AG09319 (cell line): Measurements from ENCODE around the gene PAIP2B.
"Not testable (repeated sequence)": the region's sequence is repeated elsewhere in the genome, so short reads cannot be mapped to it uniquely, and the experiment has no call there.

ENCODE experiments used
- DNase-seq: peaks from one replicate; pipeline ENCODE4 v3.0.0-alpha.2; 2010; ENCODE audit warnings: low read depth; ENCODE audit errors: extremely low read depth
- TF ChIP-seq, protein P1 (sequence below): IDR thresholded peaks from 2 replicates; pipeline ENCODE4 v1.5.1; 2011; ENCODE audit warnings: low read depth, mild to moderate bottlenecking, inconsistent platforms, low read length, moderate library complexity

Gene PAIP2B

DNA sequence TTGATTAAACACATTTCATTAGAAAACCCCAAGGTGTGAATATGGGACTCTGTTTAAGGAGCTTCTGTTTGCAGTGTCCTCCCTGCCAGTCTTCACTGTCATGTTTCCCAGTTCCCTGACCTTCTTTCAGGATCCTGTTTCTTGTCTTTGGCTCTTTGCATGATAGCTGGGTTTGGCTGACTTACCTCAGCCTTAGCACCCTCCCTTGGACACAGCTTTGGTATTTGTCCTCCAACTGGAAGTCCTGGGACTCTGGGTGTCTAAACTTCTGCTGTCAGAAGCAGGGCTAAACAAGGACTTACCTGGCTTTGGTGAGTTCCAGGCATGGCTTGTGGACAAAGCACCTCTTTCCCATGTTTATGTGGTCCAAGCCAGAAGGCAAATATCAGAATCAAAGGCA, 11.2 kb upstream of the PAIP2B start:
- DNase-seq = no peak
- TF ChIP-seq, protein P1, sequence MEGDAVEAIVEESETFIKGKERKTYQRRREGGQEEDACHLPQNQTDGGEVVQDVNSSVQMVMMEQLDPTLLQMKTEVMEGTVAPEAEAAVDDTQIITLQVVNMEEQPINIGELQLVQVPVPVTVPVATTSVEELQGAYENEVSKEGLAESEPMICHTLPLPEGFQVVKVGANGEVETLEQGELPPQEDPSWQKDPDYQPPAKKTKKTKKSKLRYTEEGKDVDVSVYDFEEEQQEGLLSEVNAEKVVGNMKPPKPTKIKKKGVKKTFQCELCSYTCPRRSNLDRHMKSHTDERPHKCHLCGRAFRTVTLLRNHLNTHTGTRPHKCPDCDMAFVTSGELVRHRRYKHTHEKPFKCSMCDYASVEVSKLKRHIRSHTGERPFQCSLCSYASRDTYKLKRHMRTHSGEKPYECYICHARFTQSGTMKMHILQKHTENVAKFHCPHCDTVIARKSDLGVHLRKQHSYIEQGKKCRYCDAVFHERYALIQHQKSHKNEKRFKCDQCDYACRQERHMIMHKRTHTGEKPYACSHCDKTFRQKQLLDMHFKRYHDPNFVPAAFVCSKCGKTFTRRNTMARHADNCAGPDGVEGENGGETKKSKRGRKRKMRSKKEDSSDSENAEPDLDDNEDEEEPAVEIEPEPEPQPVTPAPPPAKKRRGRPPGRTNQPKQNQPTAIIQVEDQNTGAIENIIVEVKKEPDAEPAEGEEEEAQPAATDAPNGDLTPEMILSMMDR = no peak

DNA sequence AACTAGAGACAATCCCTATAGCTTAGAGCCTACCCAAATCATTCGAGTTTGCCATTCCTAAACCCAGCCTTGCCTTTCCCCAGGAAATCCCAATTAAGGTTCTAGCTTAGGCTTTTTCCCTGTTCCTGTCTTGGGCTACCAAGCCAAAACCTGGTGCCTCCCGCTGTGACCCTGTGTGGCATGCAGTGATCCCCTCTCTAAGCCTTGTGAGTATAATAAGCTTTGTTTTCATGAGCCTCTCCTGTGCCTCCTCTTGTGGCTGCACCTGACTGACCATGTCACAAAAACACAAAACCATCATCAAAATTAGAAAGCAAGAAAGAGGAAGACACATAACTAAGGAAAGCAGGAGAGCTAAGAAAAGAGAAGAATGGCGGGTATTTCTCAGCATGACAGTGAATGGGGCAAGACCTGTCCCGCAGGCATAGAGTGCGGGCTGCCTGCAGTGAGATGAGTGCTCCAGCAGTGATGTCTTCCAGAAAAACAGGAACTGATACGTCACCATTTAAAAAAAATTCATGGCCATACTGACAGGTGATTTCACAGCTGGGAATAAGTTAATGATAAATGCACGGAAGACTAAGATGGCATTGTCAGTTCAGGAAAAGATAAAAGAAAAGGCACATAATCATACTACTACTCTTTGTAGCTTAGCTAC, 9.2 kb upstream of the PAIP2B start:
- DNase-seq = no peak
- TF ChIP-seq, protein P1 = no peak

DNA sequence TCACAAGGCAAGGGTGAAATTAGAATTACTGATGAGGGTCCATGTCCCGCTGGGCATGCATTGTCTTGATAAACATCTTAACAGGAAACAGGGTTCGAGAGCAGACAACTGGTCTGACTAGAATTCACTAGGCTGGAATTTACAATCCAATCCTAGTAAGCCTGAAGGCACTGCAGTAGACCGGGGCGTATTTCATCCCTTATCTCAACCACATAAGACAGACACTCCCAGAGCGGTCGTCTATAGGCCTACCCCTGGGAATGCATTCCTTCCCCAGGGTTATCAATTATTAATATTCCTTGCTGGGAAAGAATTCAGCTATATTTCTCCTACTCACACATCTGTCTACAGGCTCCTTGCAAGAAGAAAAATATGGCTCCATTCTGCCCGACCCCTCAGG, 6.2 kb upstream of the PAIP2B start:
- not testable (repeated sequence) for DNase-seq

DNA sequence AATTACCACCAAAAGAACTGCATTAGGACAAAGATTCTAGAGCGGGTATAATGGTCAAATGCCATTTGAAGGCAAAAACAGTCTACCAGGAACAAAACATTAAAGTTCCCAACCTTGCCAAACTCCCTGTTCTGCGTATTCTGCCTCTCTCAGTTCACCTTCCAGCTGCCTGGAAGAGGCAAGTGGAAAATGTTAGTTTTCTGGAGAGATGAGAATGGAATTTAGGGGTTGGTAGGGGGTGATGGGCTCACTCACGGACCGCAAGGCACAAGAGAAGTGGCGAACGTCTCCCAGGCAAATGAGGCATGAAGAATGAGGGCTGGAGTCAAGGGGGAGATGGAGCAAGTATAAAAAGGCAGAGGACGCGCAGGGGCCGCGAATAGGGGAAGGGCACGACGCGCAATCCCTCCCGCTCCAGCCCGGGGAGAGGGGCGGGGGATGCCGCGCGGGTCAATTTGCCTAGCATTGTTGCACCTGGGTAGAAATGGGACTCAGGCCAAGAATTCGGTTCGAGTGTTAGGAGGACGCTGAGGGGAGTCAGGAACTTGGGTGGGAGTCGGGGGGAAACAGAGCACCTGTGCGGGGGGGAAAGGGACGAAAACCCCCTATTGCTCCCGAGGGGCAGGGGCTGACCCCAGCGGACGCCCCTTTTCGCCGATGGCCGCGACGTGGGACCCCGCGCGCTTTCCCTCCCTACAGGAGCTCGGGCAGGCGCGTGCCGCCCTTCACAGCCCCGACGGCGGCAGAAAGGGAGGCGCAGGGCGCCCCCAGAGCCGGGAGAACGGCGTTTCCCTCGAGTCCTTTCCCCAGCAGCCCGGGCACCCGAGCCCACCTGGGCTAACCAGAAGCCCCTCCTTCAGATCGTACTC, 573 bp downstream of the PAIP2B start:
- DNase-seq = no peak
- TF ChIP-seq, protein P1 = no peak

DNA sequence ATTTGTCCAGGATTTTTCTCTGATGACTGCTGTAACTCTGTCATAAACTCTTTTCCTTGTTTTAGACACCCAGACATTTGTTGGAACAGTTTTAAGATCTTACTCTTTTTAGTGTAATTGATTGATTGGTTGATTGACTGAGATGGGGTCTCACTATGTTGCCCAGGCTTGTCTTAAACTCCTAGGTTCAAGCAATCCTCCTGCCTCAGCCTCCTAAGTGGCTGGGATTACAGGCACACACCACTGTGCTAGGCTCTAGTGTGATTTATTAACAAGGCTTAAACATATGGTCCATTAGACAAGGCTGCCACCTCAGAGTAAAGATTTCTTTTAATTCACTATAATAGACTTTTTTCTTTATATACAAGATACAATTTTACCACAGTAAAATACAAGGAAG, 2.0 kb downstream of the PAIP2B start:
- DNase-seq = no peak
- TF ChIP-seq, protein P1 = no peak

DNA sequence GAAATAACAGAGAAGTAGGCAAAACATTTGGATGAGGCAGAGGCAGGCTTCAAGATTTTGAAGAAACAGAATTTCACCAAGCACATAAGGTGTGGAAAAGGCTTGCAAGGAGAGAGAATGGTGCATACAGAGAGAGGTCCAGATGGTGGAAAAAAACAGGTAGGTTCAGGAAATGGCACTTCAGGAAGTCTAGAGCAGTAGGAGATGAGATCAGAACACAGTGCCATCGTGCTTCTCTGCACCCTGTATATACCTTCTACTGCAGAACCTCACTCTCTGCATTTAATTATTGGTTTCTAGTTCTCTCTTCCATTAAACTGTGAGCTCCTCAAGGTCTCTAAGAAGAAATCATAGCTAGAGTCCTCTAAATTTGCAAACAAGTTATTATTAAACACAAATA, 2.4 kb downstream of the PAIP2B start:
- DNase-seq = no peak
- TF ChIP-seq, protein P1 = no peak

DNA sequence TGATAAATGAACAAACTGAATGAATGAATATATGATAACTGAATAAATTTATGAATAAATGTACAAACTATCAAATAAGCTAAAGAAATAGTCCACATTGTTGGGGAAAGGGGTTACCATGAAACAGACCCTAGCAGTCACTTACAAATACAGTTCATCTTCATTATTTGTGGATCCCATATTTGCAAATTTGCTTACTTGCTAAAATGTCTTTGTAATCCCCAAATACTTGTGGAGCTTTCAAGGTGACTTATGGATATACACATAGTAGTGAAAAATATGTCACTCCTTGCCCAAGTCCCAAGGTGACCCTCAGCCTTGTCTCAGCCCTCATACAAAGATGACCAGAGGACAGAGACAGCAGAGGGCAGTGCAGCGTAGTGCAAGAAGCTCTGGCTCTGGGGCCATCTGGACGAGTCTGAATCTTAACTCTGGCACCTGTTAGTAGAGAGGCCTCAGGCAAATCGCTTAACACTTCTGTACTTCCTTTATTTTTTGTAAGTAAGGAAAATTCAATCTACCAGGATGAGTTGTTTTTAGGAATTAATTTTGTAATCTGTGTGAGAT, 3.1 kb downstream of the PAIP2B start:
- peak; percentile 2 for DNase-seq
- TF ChIP-seq, protein P1 = peak; percentile 26
